DOHH2 (cell line): Measurements from ENCODE around the gene RBCK1.

ENCODE experiments used
- H3F3A ChIP-seq: fragments of 200-600 bp; sonication (generic), shearing (Covaris generic); 2 replicates; pipeline ENCODE4 v1.6.0; 2016; ENCODE audit warnings: antibody characterized with exemption, mild to moderate bottlenecking; ENCODE audit not compliant: control insufficient read depth, insufficient read depth
- H3K27ac ChIP-seq: fragments of 200-600 bp; sonication (generic); 2 replicates; pipeline ENCODE4 v1.5.1; 2014; ENCODE audit warnings: low read depth, mild to moderate bottlenecking, low read length, moderate library complexity
- H3K27me3 ChIP-seq: fragments of 200-600 bp; sonication (generic); 2 replicates; pipeline ENCODE4 v1.6.1; 2014; ENCODE audit warnings: mild to moderate bottlenecking, low read length, mixed read lengths; ENCODE audit not compliant: control insufficient read depth
- H3K36me3 ChIP-seq: fragments of 200-600 bp; sonication (generic); 2 replicates; pipeline ENCODE4 v1.6.1; 2014; ENCODE audit warnings: mild to moderate bottlenecking, low read length, moderate library complexity, mixed read lengths; ENCODE audit not compliant: control insufficient read depth
- H3K4me1 ChIP-seq: fragments of 200-600 bp; sonication (generic); 2 replicates; pipeline ENCODE4 v1.6.1; 2014; ENCODE audit warnings: mild to moderate bottlenecking, low read length, mixed read lengths; ENCODE audit not compliant: control insufficient read depth
- H3K4me2 ChIP-seq: fragments of 200-600 bp; sonication (generic); 2 replicates; pipeline ENCODE4 v1.6.0; 2014; ENCODE audit warnings: mild to moderate bottlenecking, low read length, moderate library complexity
- H3K4me3 ChIP-seq: fragments of 200-600 bp; sonication (generic); 2 replicates; pipeline ENCODE4 v1.5.1; 2014; ENCODE audit warnings: mild to moderate bottlenecking, low read length, mixed read lengths
- H3K79me2 ChIP-seq: fragments of 200-600 bp; sonication (generic); 2 replicates; pipeline ENCODE4 v1.6.1; 2014; ENCODE audit warnings: mild to moderate bottlenecking, low read length, mixed read lengths; ENCODE audit not compliant: control insufficient read depth
- H3K9me2 ChIP-seq: fragments of 200-600 bp; sonication (generic); replicated peaks from 2 replicates; pipeline ENCODE4 v1.6.1; 2014; ENCODE audit warnings: mild to moderate bottlenecking, low read length, mixed read lengths; ENCODE audit not compliant: control insufficient read depth
- H3K9me3 ChIP-seq: fragments of 200-600 bp; sonication (generic); 2 replicates; pipeline ENCODE4 v1.6.1; 2014; ENCODE audit warnings: antibody characterized with exemption, low read length, mixed read lengths; ENCODE audit not compliant: control insufficient read depth, insufficient read depth
- H4K20me1 ChIP-seq: fragments of 200-600 bp; sonication (generic); 2 replicates; pipeline ENCODE4 v1.6.0; 2014; ENCODE audit warnings: low read depth, mild to moderate bottlenecking, antibody characterized with exemption, low read length, moderate library complexity; ENCODE audit not compliant: control insufficient read depth, insufficient read depth
- EZH2phosphoT487 ChIP-seq: fragments of 200-600 bp; sonication (generic); IDR thresholded peaks from 2 replicates; pipeline ENCODE4 v1.6.1; 2017; ENCODE audit warnings: borderline replicate concordance, mild to moderate bottlenecking, antibody characterized with exemption, low read length, moderate library complexity, mixed read lengths
- TF ChIP-seq, protein P1 (sequence below): fragments of 200-600 bp; sonication (generic); IDR thresholded peaks from one replicate; pipeline ENCODE4 v1.5.1; 2014; ENCODE audit warnings: antibody characterized with exemption, mild to moderate bottlenecking, low read depth, low read length; ENCODE audit not compliant: poor library complexity, severe bottlenecking

The RBCK1 gene

DNA sequence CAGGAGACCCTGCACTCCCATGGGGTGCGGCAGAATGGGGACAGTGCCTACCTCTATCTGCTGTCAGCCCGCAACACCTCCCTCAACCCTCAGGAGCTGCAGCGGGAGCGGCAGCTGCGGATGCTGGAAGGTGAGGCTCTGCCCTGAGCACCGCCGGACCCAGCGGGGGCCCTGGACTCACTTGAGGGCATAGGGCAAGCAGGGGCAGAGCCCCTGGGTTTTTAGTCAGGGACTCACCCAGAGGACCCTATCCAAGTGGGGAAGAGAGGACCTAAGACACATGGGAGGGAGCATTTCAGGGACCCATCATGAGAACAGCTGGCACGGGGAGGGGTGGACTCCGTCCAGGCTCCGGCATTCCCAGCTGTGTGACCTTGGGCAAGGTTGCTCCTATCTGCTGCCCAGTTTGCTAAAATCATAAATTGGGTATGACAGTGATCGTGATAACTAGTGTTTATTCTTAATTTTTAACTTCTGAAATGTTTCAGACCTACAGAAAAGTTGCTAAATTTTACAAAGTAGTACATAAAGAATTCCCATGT, 9.8 kb downstream of the RBCK1 start:
- Histone ChIP-seq H3K9me3 (no peaks in the 10 kb centered on the region), H3K4me2 (no peak overlapping the region), H3K27ac (no peak overlapping the region), H3K27me3 (no peaks in the 10 kb centered on the region), H3K36me3 (0 out of 2 replicates have a peak, but pooled peaks cover 4% of the 10 kb centered on the region), H3F3A (no peaks in the 10 kb centered on the region), H3K79me2 (no peaks in the 10 kb centered on the region), H3K9me2 (no peaks in the 10 kb centered on the region), H3K4me1 (peaks cover 11% of the 10 kb centered on the region), H3K4me3 (no peak overlapping the region), H4K20me1 (no peaks in the 10 kb centered on the region)
- TF ChIP-seq, protein P1, sequence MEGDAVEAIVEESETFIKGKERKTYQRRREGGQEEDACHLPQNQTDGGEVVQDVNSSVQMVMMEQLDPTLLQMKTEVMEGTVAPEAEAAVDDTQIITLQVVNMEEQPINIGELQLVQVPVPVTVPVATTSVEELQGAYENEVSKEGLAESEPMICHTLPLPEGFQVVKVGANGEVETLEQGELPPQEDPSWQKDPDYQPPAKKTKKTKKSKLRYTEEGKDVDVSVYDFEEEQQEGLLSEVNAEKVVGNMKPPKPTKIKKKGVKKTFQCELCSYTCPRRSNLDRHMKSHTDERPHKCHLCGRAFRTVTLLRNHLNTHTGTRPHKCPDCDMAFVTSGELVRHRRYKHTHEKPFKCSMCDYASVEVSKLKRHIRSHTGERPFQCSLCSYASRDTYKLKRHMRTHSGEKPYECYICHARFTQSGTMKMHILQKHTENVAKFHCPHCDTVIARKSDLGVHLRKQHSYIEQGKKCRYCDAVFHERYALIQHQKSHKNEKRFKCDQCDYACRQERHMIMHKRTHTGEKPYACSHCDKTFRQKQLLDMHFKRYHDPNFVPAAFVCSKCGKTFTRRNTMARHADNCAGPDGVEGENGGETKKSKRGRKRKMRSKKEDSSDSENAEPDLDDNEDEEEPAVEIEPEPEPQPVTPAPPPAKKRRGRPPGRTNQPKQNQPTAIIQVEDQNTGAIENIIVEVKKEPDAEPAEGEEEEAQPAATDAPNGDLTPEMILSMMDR, result no peak
- TF ChIP-seq EZH2phosphoT487, result no peak

DNA sequence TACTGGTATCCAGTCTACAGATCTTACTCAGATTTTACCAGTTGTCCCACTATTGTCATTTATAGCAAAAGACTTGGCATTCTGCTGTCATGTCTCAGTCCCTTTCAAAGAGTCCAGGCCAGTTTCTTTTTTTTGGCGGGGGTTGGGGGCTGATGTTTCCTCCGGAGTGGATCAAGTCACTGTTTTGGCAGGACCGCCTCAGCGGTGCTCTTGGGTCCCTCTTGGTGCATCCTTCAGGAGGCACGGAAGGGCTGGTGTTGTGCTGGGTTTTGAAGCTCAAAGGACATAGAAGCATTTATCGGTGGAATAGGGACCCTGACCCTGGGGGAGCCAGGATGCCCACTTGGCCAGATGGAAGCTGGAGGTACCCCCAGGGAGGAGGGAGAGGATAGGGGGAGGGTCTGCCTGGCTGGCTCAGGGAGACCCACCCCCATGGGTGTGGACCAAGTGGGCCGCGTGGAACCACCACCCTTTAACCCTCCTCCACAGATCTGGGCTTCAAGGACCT, 10.8 kb downstream of the RBCK1 start:
- TF ChIP-seq, protein P1, result no peak
- TF ChIP-seq EZH2phosphoT487, result no peak
- H3K79me2 ChIP-seq, result no peaks in the 10 kb centered on the region
- H4K20me1 ChIP-seq, result no peaks in the 10 kb centered on the region
- no peaks in the 10 kb centered on the region for H3F3A ChIP-seq
- H3K4me3 ChIP-seq, result no peak overlapping the region
- H3K27ac ChIP-seq, result no peak overlapping the region
- H3K9me3 ChIP-seq, result no peaks in the 10 kb centered on the region
- H3K4me1 ChIP-seq, result peaks cover 11% of the 10 kb centered on the region
- H3K36me3 ChIP-seq, result no peaks in the 10 kb centered on the region
- H3K9me2 ChIP-seq, result no peaks in the 10 kb centered on the region
- H3K27me3 ChIP-seq, result no peaks in the 10 kb centered on the region
- H3K4me2 ChIP-seq, result no peak overlapping the region

DNA sequence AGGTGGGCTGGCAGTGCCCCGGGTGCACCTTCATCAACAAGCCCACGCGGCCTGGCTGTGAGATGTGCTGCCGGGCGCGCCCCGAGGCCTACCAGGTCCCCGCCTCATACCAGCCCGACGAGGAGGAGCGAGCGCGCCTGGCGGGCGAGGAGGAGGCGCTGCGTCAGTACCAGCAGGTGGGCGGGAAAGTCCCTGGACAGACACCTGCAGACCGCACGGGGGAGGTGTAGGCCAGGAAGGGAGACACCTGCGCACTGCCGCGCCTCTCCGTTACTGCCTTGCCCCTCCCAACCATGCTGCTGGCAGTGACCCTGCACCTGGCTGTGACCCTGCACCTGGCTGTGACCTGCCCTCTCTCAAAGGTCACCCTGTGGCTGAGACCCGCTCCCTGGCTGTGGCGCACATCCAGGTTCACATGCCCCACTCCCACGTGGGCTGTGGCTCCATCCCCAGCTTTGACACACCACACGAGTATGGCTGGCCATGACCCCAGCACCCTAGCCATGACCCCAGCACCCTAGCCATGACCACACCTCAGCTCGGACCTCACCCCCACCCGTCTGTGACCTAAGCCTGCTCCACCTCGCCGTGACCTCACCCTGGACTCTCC, 11.6 kb downstream of the RBCK1 start:
- H3K9me3 ChIP-seq, result no peaks in the 10 kb centered on the region
- no peaks in the 10 kb centered on the region for H3F3A ChIP-seq
- TF ChIP-seq EZH2phosphoT487, result no peak
- TF ChIP-seq, protein P1, result no peak
- H3K4me3 ChIP-seq, result no peak overlapping the region
- H3K27ac ChIP-seq, result no peak overlapping the region
- H3K9me2 ChIP-seq, result no peaks in the 10 kb centered on the region
- no peaks in the 10 kb centered on the region for H3K27me3 ChIP-seq
- H3K4me1 ChIP-seq, result peaks cover 11% of the 10 kb centered on the region
- no peak overlapping the region; the same call in 1 of the 2 replicates for H3K4me2 ChIP-seq
- H3K79me2 ChIP-seq, result no peaks in the 10 kb centered on the region
- no peaks in the 10 kb centered on the region for H3K36me3 ChIP-seq
- H4K20me1 ChIP-seq, result no peaks in the 10 kb centered on the region
